ENCODE results near the gene KRT16.
A peak's percentile ranks its signal among the peaks of the same experiment; 100 is the strongest.
"Not testable (repeated sequence)": the region's sequence is repeated elsewhere in the genome, so short reads cannot be mapped to it uniquely, and the experiment has no call there.

Gene KRT16

GRCh38 chr17:41636652-41637051 is 24.1 kb upstream of the KRT16 start:
- TF ChIP-seq POLR2A (IDR thresholded peaks at IDR 0.05; ENCODE audit: low read length) (no peak), GATA1 (IDR thresholded peaks at IDR 0.05; ENCODE audit: low read depth, low read length) (no peak)
- no peak for DNase-seq

- DNase-seq = no peak
- TF ChIP-seq GATA1 (IDR thresholded peaks at IDR 0.05; ENCODE audit: low read depth, low read length) (no peak), POLR2A (IDR thresholded peaks at IDR 0.05; ENCODE audit: low read length) (no peak)
These were observed 22.8 kb upstream of the KRT16 start for GRCh38 chr17:41635121-41636097.

DNA sequence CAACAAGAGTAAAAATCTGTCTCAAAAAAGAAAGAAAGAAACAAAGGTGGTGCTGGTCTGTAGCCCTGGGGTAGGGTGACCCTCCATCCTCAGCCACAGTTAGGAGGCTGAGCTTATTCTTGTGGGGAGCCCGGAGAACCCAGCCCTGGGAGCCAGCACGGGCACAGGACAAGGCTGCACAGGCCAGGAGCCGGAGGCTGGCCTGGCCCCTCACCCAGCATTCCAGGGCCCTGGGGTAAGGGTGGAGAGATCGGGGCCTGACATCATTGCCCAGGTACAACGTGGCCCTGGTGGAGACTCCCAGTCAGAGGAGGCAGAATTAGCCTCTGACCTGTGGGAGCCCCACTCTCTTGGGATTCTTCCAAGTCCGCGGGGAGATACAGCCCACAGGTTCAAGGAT is 22.1 kb upstream of the KRT16 start:
- TF ChIP-seq POLR2A (IDR thresholded peaks at IDR 0.05; ENCODE audit: low read length) (no peak), GATA1 (IDR thresholded peaks at IDR 0.05; ENCODE audit: low read depth, low read length) (no peak)
- DNase-seq = no peak

- DNase-seq = peak; percentile 43 to 71
- TF ChIP-seq GATA1 (IDR thresholded peaks at IDR 0.05; ENCODE audit: low read depth, low read length) (no peak), POLR2A (IDR thresholded peaks at IDR 0.05; ENCODE audit: low read length) (no peak)
These were observed 21.1 kb upstream of the KRT16 start for GRCh38 chr17:41633556-41634199.

GRCh38 chr17:41632482-41633105 is 20.0 kb upstream of the KRT16 start:
- TF ChIP-seq POLR2A (IDR thresholded peaks at IDR 0.05; ENCODE audit: low read length) (no peak), GATA1 (IDR thresholded peaks at IDR 0.05; ENCODE audit: low read depth, low read length) (no peak)
- DNase-seq = peak in 1 of 2 experiments; percentile 29

- TF ChIP-seq GATA1 (IDR thresholded peaks at IDR 0.05; ENCODE audit: low read depth, low read length) (no peak), POLR2A (IDR thresholded peaks at IDR 0.05; ENCODE audit: low read length) (no peak)
These were observed 19.3 kb upstream of the KRT16 start for GRCh38 chr17:41631898-41632285.

DNA sequence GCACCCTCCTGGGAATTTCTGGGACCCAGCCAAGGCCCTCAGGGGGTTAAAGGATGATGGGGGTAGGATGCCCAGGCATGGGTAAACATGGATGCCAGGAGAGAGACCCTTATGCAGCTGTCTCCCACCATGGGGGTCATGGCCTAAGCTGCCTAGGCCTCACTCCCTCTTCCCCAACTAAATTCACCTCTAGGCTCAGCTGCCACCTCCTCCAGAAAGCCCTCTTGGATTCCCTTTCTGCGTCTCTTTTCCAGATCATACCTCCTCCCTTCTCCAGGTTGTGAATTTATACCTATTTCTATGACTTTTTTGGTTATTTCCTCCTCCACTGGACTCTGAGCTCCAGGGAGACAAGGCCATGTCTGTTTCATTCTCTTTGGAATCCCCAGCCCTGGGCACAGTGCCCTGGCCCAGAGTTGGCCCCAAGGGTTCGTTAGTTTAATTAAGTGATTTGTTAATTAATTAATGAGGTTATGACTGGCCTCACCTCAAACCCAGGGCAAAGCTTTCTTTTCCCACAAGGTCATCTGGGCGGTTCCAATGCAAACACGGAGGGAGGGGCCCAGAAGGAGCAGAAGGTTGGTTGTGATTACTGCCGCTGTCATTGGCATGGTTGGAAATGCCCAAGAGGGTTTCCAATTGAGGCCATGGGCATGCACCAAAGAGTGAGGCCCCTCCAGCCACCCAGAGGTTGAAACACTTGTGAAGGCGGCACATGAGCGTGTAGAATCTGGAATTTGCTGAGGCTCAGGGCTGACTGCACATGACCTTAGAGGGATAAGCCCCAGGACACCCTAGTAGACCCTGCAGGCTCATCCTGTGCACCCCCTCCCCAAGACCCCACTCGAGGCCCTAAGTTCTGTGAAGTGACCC is 18.7 kb upstream of the KRT16 start:
- TF ChIP-seq GATA1 (IDR thresholded peaks at IDR 0.05; ENCODE audit: low read depth, low read length) (no peak), POLR2A (IDR thresholded peaks at IDR 0.05; ENCODE audit: low read length) (no peak)
- DNase-seq = no peak

More at GRCh38 chr17:41631898-41632285, 19.3 kb upstream of the KRT16 start:
- no peak for DNase-seq

DNA sequence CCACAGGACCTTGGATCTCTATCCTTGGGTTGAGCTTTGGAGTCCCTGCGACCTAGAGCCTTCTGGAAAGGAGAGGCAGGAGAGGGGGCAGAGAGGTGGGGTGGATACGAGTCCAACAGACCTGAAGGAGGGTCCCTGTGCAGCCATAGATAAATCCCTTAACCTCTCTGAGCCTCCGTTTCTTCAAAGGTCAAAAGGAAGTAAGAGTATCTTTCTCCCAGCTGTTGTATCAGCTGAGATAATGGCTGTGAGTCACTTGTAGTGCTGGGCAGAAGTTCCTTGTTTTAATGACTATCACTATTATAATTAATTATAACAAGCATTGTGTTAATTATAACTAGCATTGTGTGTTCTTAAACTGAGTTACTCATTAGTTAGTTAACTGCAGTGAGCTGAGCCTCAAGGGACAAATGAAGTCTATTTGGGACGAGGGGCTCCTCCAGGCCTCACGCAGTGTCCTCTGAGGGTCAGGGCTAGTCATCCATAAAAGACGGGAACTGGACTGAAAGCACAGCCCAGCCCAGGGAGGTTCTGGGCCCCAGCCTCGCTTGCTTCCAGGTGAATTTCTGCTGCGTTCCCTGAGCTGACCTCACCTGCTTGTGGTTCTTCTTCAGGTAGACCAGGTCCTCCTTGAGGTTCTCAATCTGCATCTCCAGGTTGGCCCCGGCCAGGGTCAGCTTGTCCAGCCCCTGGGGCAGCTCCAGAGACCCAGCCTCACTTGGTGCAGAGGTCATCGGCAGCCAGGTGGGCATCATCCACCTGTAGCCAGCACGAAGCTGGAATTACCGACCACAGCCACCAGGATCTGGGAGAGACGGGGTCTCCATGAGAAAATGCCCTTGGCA is 17.5 kb upstream of the KRT16 start:
- DNase-seq = no peak
- TF ChIP-seq GATA1 (IDR thresholded peaks at IDR 0.05; ENCODE audit: low read depth, low read length) (no peak), POLR2A (IDR thresholded peaks at IDR 0.05; ENCODE audit: low read length) (no peak)

DNA sequence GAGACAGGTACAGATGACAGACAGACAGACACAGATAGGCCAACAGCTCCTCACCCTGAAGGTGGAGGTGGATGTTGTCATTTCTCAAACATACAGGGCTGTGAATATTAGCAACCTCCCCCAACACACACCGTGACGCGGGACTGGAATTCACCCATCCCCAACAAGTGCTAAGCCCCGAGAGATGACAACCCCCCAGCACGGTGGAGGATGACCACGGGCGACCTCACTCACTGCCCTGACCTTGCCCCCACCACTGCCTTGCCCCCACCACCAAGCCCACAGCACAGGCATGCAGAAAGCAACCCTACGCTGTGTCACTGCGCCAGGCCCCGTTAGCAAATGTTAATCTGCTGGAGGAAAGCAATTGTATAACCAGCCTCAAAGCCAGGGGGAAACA is 16.7 kb upstream of the KRT16 start:
- no peak for TF ChIP-seq GATA1 (IDR thresholded peaks at IDR 0.05; ENCODE audit: low read depth, low read length)
- no peak for TF ChIP-seq POLR2A (IDR thresholded peaks at IDR 0.05; ENCODE audit: low read length)

GRCh38 chr17:41628621-41629255 is 16.2 kb upstream of the KRT16 start:
- DNase-seq = not testable (repeated sequence)

More for the DNA sequence above, 16.7 kb upstream of the KRT16 start:
- DNase-seq = no peak

GRCh38 chr17:41628073-41628370 is 15.5 kb upstream of the KRT16 start:
- DNase-seq = not testable (repeated sequence)

DNA sequence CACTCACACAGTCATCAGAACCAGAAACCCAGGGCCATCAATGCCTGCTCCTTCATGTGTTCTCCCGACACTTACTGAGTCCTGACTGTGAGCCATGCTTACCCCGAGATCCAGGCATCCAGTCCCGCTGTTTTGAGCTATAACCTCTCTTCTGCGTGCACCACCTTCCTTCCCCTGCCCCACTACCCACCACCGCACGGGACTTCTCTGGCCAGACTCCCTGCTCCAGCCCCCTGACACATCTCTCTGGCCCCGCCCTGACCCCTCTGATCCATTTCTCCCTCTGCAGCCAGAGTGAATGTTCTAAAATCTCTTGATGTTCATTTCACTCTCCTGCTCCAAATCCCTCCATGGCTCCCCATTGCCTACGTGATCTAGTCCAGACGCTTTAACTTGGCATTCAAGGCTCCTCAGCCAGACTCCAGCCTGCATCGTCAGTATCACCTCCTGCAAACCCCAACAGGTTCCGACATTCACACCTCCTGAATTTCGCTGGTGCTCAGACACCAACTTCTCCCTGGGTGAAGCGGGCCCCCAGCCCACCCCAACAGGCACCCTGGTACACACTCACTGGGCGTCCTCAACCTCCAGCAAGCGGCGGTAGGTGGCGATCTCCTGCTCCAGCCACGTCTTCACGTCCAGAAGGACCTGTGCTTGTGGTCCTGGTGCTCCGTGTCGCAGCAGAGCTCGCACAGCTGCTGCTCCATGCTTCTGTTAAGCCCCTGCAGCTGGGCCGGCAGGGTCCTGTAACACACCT is 14.9 kb upstream of the KRT16 start:
- TF ChIP-seq GATA1 (IDR thresholded peaks at IDR 0.05; ENCODE audit: low read depth, low read length) (no peak), POLR2A (IDR thresholded peaks at IDR 0.05; ENCODE audit: low read length) (no peak)
- no peak for DNase-seq

GRCh38 chr17:41626914-41627295 is 14.3 kb upstream of the KRT16 start:
- DNase-seq = not testable (repeated sequence)

DNA sequence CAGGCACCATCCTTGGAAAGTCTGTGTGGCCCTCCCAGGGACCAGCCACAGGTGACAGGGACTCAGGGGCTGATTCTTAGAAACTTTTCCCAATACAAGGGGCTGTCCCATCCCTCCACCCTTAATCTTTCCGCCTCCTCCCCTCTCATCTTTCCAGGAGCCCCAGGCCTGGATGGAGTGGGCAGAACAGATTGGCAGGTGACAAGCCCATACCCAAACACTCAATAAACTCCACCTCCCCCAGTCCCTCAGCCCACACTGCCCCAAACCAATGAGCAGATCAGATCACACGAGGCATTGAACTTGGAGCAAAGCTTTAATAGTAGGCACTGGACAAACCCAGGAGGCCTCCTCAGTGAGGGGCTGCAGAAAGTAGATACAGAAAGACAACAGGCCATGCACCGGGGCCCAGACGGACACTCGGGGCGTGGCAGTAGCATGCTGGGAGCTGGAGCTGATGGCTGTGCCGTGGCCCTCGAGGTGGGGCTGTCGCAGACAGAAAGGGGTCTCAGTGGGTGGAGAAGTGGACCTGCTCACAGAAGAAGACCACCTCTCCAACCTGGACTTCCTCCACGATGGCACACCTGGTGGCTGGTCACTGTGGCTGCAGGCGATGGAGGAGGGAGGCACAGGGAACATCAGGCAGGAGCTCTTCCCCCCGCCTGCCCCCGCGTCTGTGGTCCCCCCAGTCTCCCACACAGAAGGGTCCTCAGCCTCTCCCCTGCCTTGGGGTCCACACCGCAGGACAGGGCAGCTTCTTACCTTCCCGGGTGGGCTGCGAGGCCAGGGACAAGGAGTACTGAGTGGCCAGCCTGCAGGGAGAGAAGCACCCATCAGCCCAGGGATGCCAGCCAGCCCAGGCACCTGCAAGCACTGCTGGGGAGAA is 13.7 kb upstream of the KRT16 start:
- not testable (repeated sequence) for DNase-seq

All from erythroblast (primary cell).